Right atrium auricular region (tissue), 2 donors: ENCODE results near the gene PIP4K2C. TPM values are rescaled to one million over a fixed set of nuclear protein-coding genes. Genes with fewer than 3 reads are reported as not detected.
"Not testable (repeated sequence)": the region's sequence is repeated elsewhere in the genome, so short reads cannot be mapped to it uniquely, and the experiment has no call there.

Experiments
- DNase-seq: peaks from one replicate; pipeline ENCODE4 v3.0.0-alpha.2; 2019; ENCODE audit warnings: low spot score
- H3K27ac ChIP-seq, 2 donors: fragments of 200-600 bp; sonication (generic); 1 replicate in 1 of 2; 2 replicates in 1 of 2; pipeline ENCODE4 v1.5.1; 2016 to 2019
- H3K27me3 ChIP-seq, 2 donors: fragments of 200-600 bp; sonication (generic); one replicate each; pipeline versions ENCODE4 v1.5.1 to v1.6.0; 2017 to 2019
- H3K36me3 ChIP-seq: fragments of 200-600 bp; sonication (generic); one replicate; pipeline ENCODE4 v1.5.1; 2016
- H3K4me1 ChIP-seq, 2 donors: fragments of 200-600 bp; sonication (generic); one replicate each; pipeline versions ENCODE4 v1.5.1 to v1.6.0; 2017 to 2019
- H3K4me3 ChIP-seq, 2 donors: fragments of 200-600 bp; sonication (generic); 1 replicate in 1 of 2; 2 replicates in 1 of 2; pipeline ENCODE4 v1.5.1; 2017 to 2019; ENCODE audit warnings: mild to moderate bottlenecking in 1 of 2, moderate library complexity in 1 of 2
- H3K9me3 ChIP-seq, 2 donors: fragments of 200-600 bp; sonication (generic); one replicate each; pipeline ENCODE4 v1.5.1; 2019
- CTCF ChIP-seq, 2 donors: fragments of 200-600 bp; sonication (generic); IDR thresholded peaks; one replicate each; pipeline ENCODE4 v1.5.1; 2019; ENCODE audit warnings: antibody characterized with exemption in 2 of 2
- total RNA-seq, 2 donors: library from RNA; depleted of rRNA; stranded (reverse); fragments of >200 nt; gene quantifications; one replicate each; pipeline ENCODE4 v1.1.0, GENCODE V29; 2016

The PIP4K2C gene
- total RNA-seq, 2 donors from 2014 or later: 22.1 to 25.2 TPM

GRCh38 chr12:57616383-57617101, 25.6 kb downstream of the PIP4K2C start:
- no peak for DNase-seq

GRCh38 chr12:57617942-57618341, 26.9 kb downstream of the PIP4K2C start:
- Histone ChIP-seq H3K4me1 (peaks cover 0 to 45% of the 10 kb centered on the region in 2 donors), H3K4me3 (peak overlapping the region in 1 of 2 donors; percentile 27)

More at GRCh38 chr12:57616383-57617101, 25.6 kb downstream of the PIP4K2C start:
- H3K4me1 ChIP-seq: peaks cover 0 to 53% of the 10 kb centered on the region in 2 donors
- H3K27me3 ChIP-seq: peaks cover 9 to 12% of the 10 kb centered on the region in 2 donors
- no peaks in the 10 kb centered on the region for H3K36me3 ChIP-seq
- no peak overlapping the region for H3K27ac ChIP-seq
- no peak for TF ChIP-seq CTCF (IDR thresholded peaks at IDR 0.05)
- H3K9me3 ChIP-seq: no peaks in the 10 kb centered on the region
- H3K4me3 ChIP-seq: peak overlapping the region in 1 of 2 donors; percentile 10

GRCh38 chr12:57618431-57618830, 27.4 kb downstream of the PIP4K2C start:
- not testable (repeated sequence) for H3K4me3 ChIP-seq, DNase-seq, H3K27ac ChIP-seq, H3K36me3 ChIP-seq, H3K9me3 ChIP-seq
- Histone ChIP-seq H3K4me1 (peaks cover 0 to 40% of the 10 kb centered on the region in 2 donors), H3K27me3 (peaks cover 11 to 14% of the 10 kb centered on the region in 2 donors)

More at GRCh38 chr12:57617942-57618341, 26.9 kb downstream of the PIP4K2C start:
- H3K27me3 ChIP-seq: peaks cover 11 to 14% of the 10 kb centered on the region in 2 donors
- no peak for TF ChIP-seq CTCF (IDR thresholded peaks at IDR 0.05)
- H3K27ac ChIP-seq: no peak overlapping the region
- H3K36me3 ChIP-seq: no peaks in the 10 kb centered on the region
- no peak for DNase-seq
- no peaks in the 10 kb centered on the region for H3K9me3 ChIP-seq

- no peaks in the 10 kb centered on the region for H3K9me3 ChIP-seq
- no peak for TF ChIP-seq CTCF (IDR thresholded peaks at IDR 0.05)
- DNase-seq: no peak
- peak overlapping the region in 1 of 2 donors; percentile 31 for H3K4me3 ChIP-seq
- H3K27me3 ChIP-seq: peaks cover 11 to 14% of the 10 kb centered on the region in 2 donors
- no peak overlapping the region for H3K27ac ChIP-seq
- no peaks in the 10 kb centered on the region for H3K36me3 ChIP-seq
- peaks cover 0 to 34% of the 10 kb centered on the region in 2 donors for H3K4me1 ChIP-seq
These were observed 28.0 kb downstream of the PIP4K2C start for GRCh38 chr12:57618966-57619433.

- H3K4me3 ChIP-seq: peak overlapping the region in 1 of 2 donors; percentile 31
- DNase-seq: no peak
- H3K36me3 ChIP-seq: no peaks in the 10 kb centered on the region
- peaks cover 11 to 14% of the 10 kb centered on the region in 2 donors for H3K27me3 ChIP-seq
- no peak for TF ChIP-seq CTCF (IDR thresholded peaks at IDR 0.05)
- no peak overlapping the region for H3K27ac ChIP-seq
- peaks cover 0 to 34% of the 10 kb centered on the region in 2 donors for H3K4me1 ChIP-seq
- H3K9me3 ChIP-seq: no peaks in the 10 kb centered on the region
These were observed 28.6 kb downstream of the PIP4K2C start for GRCh38 chr12:57619434-57620244.
